Nephron progenitor cell (in vitro differentiated cells): Measurements from ENCODE around the gene CACNG4.

ENCODE experiments used
- DNase-seq: peaks from one replicate; pipeline ENCODE4 v3.0.0; 2021
- H3K27ac Mint-ChIP-seq: 2 replicates; pipeline ENCODE4 v1.8.0; 2021; ENCODE audit warnings: mild to moderate bottlenecking, moderate library complexity, mixed read lengths
- H3K27me3 Mint-ChIP-seq: 2 replicates; pipeline ENCODE4 v1.8.0; 2021; ENCODE audit warnings: mild to moderate bottlenecking, low read depth, mixed read lengths; ENCODE audit not compliant: poor library complexity
- H3K36me3 Mint-ChIP-seq: 2 replicates; pipeline ENCODE4 v1.8.0; 2021; ENCODE audit warnings: low read depth, mixed read lengths
- H3K4me1 Mint-ChIP-seq: 2 replicates; pipeline ENCODE4 v1.8.0; 2021; ENCODE audit warnings: mixed read lengths
- H3K4me3 Mint-ChIP-seq: 2 replicates; pipeline ENCODE4 v1.8.0; 2021; ENCODE audit warnings: mild to moderate bottlenecking, moderate library complexity, mixed read lengths
- H3K9me3 Mint-ChIP-seq: 2 replicates; pipeline ENCODE4 v1.8.0; 2021; ENCODE audit warnings: mild to moderate bottlenecking, moderate library complexity, mixed read lengths
- TF ChIP-seq, protein P1 (sequence below): fragments of 200-600 bp; sonication (generic); IDR thresholded peaks from 2 replicates; pipeline ENCODE4 v1.5.0; 2021; ENCODE audit warnings: antibody characterized with exemption

Gene CACNG4

DNA sequence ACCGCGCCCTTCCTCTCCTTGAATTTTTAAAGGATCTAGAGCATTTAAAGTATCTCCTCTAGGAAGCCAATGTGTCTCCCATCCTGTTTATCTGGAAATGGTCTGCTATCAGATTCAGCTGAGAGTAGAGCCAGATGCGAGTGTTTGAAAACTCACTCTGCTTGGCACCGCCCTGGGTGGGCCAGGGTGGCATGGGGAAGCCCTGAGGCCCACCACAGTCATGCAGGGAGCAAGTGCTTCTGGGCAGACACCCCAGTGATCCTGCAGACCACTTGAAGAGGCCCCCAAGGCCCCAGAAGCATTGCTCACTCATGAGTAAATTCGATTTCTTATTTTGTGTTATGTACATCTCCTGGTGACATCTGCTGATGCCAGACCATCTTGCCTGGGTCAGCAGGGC is 8.7 kb upstream of the CACNG4 start:
- TF ChIP-seq, protein P1, sequence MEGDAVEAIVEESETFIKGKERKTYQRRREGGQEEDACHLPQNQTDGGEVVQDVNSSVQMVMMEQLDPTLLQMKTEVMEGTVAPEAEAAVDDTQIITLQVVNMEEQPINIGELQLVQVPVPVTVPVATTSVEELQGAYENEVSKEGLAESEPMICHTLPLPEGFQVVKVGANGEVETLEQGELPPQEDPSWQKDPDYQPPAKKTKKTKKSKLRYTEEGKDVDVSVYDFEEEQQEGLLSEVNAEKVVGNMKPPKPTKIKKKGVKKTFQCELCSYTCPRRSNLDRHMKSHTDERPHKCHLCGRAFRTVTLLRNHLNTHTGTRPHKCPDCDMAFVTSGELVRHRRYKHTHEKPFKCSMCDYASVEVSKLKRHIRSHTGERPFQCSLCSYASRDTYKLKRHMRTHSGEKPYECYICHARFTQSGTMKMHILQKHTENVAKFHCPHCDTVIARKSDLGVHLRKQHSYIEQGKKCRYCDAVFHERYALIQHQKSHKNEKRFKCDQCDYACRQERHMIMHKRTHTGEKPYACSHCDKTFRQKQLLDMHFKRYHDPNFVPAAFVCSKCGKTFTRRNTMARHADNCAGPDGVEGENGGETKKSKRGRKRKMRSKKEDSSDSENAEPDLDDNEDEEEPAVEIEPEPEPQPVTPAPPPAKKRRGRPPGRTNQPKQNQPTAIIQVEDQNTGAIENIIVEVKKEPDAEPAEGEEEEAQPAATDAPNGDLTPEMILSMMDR, result no peak
- Mint-ChIP-seq H3K36me3 (no peaks in the 10 kb centered on the region), H3K4me1 (no peaks in the 10 kb centered on the region), H3K4me3 (no peak overlapping the region), H3K27ac (no peak overlapping the region), H3K9me3 (peaks cover 3% of the 10 kb centered on the region), H3K27me3 (peaks cover 22% of the 10 kb centered on the region)
- no peak for DNase-seq

DNA sequence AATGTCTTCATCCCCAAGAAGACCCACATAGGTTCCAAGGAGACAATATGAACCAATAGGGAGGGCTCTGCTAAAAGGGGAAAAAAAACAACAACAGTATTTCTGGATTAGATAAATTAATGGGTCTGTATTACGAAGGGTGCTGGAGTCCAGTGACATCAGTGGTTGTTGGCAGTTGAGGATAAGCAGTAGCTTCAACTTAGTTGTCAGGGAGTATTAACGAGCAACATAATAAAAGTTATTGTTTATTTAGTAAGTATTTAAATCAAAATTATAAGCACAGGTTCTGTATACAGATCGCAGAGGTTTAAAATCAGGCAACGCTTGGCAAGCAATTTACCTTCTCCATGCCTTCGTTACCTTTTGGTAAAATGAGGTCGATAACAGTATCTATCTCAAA is 7.6 kb upstream of the CACNG4 start:
- Mint-ChIP-seq H3K27me3 (peaks cover 23% of the 10 kb centered on the region), H3K27ac (no peak overlapping the region)

DNA sequence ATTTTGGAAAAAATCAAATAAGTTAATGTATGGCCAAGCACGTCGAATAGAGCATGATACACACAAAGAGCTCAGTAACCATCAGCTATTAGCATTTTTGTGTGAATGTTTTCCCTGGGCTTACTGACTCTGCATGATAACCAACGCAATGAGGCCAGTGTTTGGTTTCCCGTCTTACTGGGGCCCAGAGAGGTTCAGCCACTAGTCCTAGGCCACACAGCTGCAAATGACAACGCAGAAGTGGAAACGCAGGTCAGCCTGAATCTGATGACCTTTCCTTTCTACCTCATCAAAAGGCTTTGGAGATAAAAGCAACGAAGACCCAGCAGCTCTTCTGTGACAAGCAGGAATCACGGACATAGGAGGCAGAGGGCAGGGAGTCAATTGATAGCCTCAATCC is 7.2 kb upstream of the CACNG4 start:
- H3K4me1 Mint-ChIP-seq, result no peaks in the 10 kb centered on the region
- no peaks in the 10 kb centered on the region for H3K9me3 Mint-ChIP-seq
- no peaks in the 10 kb centered on the region for H3K36me3 Mint-ChIP-seq

More for the DNA sequence above, 7.6 kb upstream of the CACNG4 start:
- Mint-ChIP-seq H3K36me3 (no peaks in the 10 kb centered on the region), H3K9me3 (no peaks in the 10 kb centered on the region), H3K4me3 (no peak overlapping the region), H3K4me1 (no peaks in the 10 kb centered on the region)
- TF ChIP-seq, protein P1, result no peak
- DNase-seq, result no peak

DNA sequence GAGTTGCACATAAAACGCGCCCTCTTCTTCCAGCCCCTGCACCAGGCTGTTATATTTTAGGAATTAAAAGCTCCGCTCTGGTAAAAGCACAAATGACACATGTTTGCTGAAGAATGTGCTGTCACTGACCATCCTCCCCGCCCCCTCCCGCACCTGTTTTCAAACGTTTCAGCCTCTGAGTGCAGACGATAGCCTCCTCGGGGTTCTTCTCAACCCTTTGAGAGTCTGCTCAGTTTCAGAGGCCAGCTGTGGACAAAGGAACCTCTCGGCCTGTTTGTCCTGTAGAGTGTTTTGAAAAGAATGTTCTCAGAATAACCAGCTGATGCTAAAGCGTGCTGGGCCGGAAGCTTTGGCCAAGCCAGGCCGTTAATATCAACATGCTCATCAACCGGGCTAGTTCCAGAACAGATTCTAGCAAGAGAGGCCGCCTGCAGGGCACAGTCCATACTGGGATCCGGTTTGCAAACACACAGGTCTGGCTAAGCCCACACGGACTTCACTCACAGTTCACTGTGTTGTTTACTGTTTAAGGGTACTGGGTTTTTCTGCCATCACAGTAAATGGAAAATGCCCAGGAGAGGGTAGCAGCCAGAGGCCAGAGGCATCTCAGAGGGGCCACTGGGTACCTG is 6.4 kb upstream of the CACNG4 start:
- Mint-ChIP-seq H3K4me3 (no peak overlapping the region), H3K36me3 (no peaks in the 10 kb centered on the region), H3K9me3 (no peaks in the 10 kb centered on the region), H3K27ac (no peak overlapping the region), H3K4me1 (peaks cover 1% of the 10 kb centered on the region), H3K27me3 (peaks cover 33% of the 10 kb centered on the region)
- DNase-seq, result no peak
- TF ChIP-seq, protein P1, result no peak

More for the DNA sequence above, 7.2 kb upstream of the CACNG4 start:
- peaks cover 26% of the 10 kb centered on the region for H3K27me3 Mint-ChIP-seq
- H3K4me3 Mint-ChIP-seq, result no peak overlapping the region
- TF ChIP-seq, protein P1, result no peak
- DNase-seq, result no peak
- H3K27ac Mint-ChIP-seq, result no peak overlapping the region

DNA sequence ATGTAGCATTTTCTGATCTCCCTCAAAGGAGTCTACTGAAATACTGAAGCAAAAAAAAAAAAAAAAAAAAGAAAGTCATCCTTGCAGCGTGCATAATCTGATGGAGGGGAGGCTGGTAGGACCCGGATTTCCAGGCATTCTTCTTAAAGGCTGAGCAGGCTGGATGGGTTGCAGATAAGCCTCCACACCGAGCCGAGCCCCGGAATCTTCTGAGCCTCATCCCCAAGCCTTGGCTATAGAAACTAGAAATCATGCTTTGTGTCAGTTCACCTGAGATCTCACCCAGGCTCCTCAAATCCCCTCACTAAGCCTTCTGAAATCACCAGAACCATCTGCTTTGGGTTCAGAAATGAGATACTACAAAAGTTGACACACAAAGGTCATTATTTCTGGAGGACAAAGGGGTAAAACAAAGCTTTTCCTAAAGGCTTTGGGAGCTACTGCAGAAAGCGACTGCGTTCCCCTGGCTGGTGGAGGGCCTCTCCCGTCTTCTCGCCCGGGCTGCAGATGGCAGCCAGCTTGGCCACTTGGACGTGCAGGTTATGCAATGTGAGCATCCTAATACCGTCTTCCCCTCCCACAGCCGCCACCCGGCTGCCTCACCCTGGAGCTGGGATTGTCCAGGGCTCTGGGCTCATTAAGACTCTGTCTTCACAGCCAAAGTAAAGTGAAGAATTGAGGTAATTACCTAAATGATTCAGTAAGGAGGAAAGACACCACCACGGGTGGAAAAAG is 4.7 kb upstream of the CACNG4 start:
- Mint-ChIP-seq H3K27me3 (peaks cover 47% of the 10 kb centered on the region), H3K36me3 (no peaks in the 10 kb centered on the region), H3K4me3 (no peak overlapping the region), H3K27ac (no peak overlapping the region), H3K4me1 (peaks cover 12% of the 10 kb centered on the region), H3K9me3 (no peaks in the 10 kb centered on the region)
- DNase-seq, result no peak
- TF ChIP-seq, protein P1, result no peak

DNA sequence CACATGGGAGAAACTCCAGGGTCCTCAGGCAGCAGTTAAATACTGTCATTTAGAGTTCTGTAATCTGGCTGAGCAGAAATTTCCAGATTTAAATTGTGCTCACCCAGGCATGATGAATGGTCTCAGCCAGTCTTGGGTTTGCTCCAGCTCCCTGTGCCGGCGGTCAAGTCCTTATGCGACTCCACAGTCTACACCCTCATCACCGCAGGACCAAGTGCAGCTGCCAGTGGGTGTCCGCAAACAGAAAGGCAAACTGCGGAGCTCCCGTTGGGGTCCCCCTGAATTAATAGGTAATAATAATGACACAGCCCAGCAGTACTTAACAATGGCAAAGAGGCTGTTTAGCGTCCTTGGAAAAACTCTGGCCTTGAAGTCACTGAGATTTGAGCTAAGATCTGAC is 3.9 kb upstream of the CACNG4 start:
- peaks cover 55% of the 10 kb centered on the region for H3K27me3 Mint-ChIP-seq
- H3K4me1 Mint-ChIP-seq, result peaks cover 12% of the 10 kb centered on the region
- TF ChIP-seq, protein P1, result no peak
- DNase-seq, result no peak
- H3K36me3 Mint-ChIP-seq, result no peaks in the 10 kb centered on the region
- H3K27ac Mint-ChIP-seq, result no peak overlapping the region
- no peaks in the 10 kb centered on the region for H3K9me3 Mint-ChIP-seq
- no peak overlapping the region for H3K4me3 Mint-ChIP-seq
